Heart right ventricle (tissue), 16 donors: ENCODE data around the gene EXOSC6. TPM values are rescaled to one million over a fixed set of nuclear protein-coding genes. Genes with fewer than 3 reads are reported as not detected.
A peak's percentile ranks its signal among the peaks of the same experiment; 100 is the strongest.
"Not testable (repeated sequence)": the region's sequence is repeated elsewhere in the genome, so short reads cannot be mapped to it uniquely, and the experiment has no call there.

Experiments
- ATAC-seq, 8 donors: fragments of 200-7000 bp; cut with Tn5 transposase; one replicate each; pipeline ENCODE4 v1.9.1; 2020; ENCODE audit warnings: mild to moderate bottlenecking in 8 of 8, moderate library complexity in 8 of 8, moderate number of reproducible peaks in 1 of 8
- DNase-seq, 2 donors: peaks; one replicate each; pipeline ENCODE4 v3.0.0-alpha.2; 2020
- H3K27ac ChIP-seq, 10 donors: fragments of 200-600 bp; sonication (generic) in 2 of 10; one replicate each; pipeline versions ENCODE4 v1.5.0 to v1.8.0; 2020 to 2022; ENCODE audit warnings: mild to moderate bottlenecking in 3 of 10
- H3K27me3 ChIP-seq, 7 donors: fragments of 200-600 bp; one replicate each; pipeline ENCODE4 v1.8.0; 2021 to 2022; ENCODE audit warnings: mild to moderate bottlenecking in 2 of 7
- H3K36me3 ChIP-seq, 9 donors: fragments of 200-600 bp; sonication (generic) in 1 of 9; one replicate each; pipeline versions ENCODE4 v1.5.0 to v1.8.0; 2020 to 2022; ENCODE audit warnings: mild to moderate bottlenecking in 2 of 9
- H3K4me1 ChIP-seq, 9 donors: fragments of 200-600 bp; sonication (generic) in 1 of 9; one replicate each; pipeline versions ENCODE4 v1.5.0 to v1.8.0; 2020 to 2022; ENCODE audit warnings: mild to moderate bottlenecking in 4 of 9
- H3K4me3 ChIP-seq, 10 donors: fragments of 200-600 bp; sonication (generic) in 2 of 10; one replicate each; pipeline versions ENCODE4 v1.5.0 to v1.8.0; 2020 to 2022; ENCODE audit warnings: mild to moderate bottlenecking in 7 of 10, moderate library complexity in 2 of 10
- H3K9me3 ChIP-seq, 11 donors: fragments of 200-600 bp in 10 of 11; sonication (generic) in 2 of 11; one replicate each; pipeline versions ENCODE4 v1.5.0 to v1.8.0; 2013 to 2022; ENCODE audit warnings: mild to moderate bottlenecking in 2 of 11, control low read depth in 1 of 11, moderate library complexity in 1 of 11
- CTCF ChIP-seq, 9 donors: fragments of 200-600 bp; sonication (generic) in 2 of 9; IDR thresholded peaks; one replicate each; pipeline versions ENCODE4 v1.5.0 to v1.8.0; 2021 to 2022; ENCODE audit warnings: antibody characterized with exemption in 9 of 9, mild to moderate bottlenecking in 5 of 9, moderate library complexity in 1 of 9
- WGBS, 2 donors: extraction: QIAGEN DNeasy Blood & Tissue Kit; methylation state at CpG; one replicate each; pipeline ENCODE4 v1.1.7; 2013; ENCODE audit warnings: inconsistent platforms in 1 of 2; 5-methylcytosine and 5-hydroxymethylcytosine counted together
- intact Hi-C, 10 donors: fragments of 100-400 bp; cut with DNase I; formaldehyde crosslinking; loops; one replicate each; pipeline versions ENCODE4 v1.11.1 to v1.14.2; 2022
- polyA plus RNA-seq, 2 donors: library from polyadenylated mRNA; stranded (reverse); fragments of 200-250 nt; gene quantifications; one replicate each; pipeline ENCODE4 v1.2.3, GENCODE V29; 2013
- total RNA-seq, 10 donors: library from RNA; stranded (reverse); fragmentation: NEBNext Ultra II Directional in 3 of 10; extraction: Animal tissue kit (Norgen Biotek cat#: 25700) in 3 of 10; gene quantifications; one replicate each; pipeline versions ENCODE4 v1.2.1 to v1.2.4, GENCODE V29; 2021 to 2023
- donor health status: Arrhythmogenic right ventricular cardiomyopathy.
- donor health status: ischemic (EF 13 %, LVEDD 7.1; RV severe dilation, severe dysfunction).
- donor health status: healthy with polysubstance abuse.
- donor health status: DM: no; HTN: yes; CAD: no.
- donor health status: DM: no; HTN: no; CAD: no.
- donor health status: ischemic (EF 25% LVEDD 6.9; RV normal size, moderate dysfunction).
- donor health status: ischemic (EF 25% LVEDD 5.7; RV mildly dilated, moderate dysfunction).
- donor health status: healthy.
- donor health status: DM: yes; HTN: yes; CAD: no.
- donor health status: Ischemic cardiomyopathy.
- donor health status: ischemic (EF 35%, LVEDD 5.7; RV mildly dilated, moderate dysfunction).
- donor health status: nonischemic (EF 11% LVEDD 7.7; RV severe dilation, severe dysfunction).
- donor health status: DM: yes; HTN: yes; CAD: no.
- donor health status: PGD.
- donor health status: ischemic (EF 29% LVEDD 5.4; RV normal size, mild dysfunction).
- donor health status: nonischemic (EF 23%, LVEDD 6.1; RV moderate dilation, normal function).

The EXOSC6 gene
- total and polyA plus RNA-seq, 12 donors: 8.6 to 19.2 (median 16.3) TPM

GRCh38 chr16:70270176-70270575 lies 18.4 kb upstream of the EXOSC6 start:
- intact Hi-C loops: no loop called here
- H3K4me1 ChIP-seq: no peaks in the 10 kb centered on the region
- WGBS, 2 donors: 86 to 91% methylated on average over 3 of the region's 3 CpGs
- no peaks in the 10 kb centered on the region for H3K27me3 ChIP-seq
- peaks cover 8 to 100% (median 88%) of the 10 kb centered on the region in 9 donors for H3K36me3 ChIP-seq
- H3K4me3 ChIP-seq: no peak overlapping the region
- no peak for TF ChIP-seq CTCF (IDR thresholded peaks at IDR 0.05)
- DNase-seq: no peak
- H3K9me3 ChIP-seq: no peaks in the 10 kb centered on the region
- no peak for ATAC-seq
- no peak overlapping the region for H3K27ac ChIP-seq

GRCh38 chr16:70269471-70269870 lies 17.7 kb upstream of the EXOSC6 start:
- DNase-seq (no peak), ATAC-seq (peak in 1 of 8 donors; percentile 25)
- Histone ChIP-seq H3K36me3 (peaks cover 8 to 100% (median 88%) of the 10 kb centered on the region in 9 donors), H3K27me3 (no peaks in the 10 kb centered on the region), H3K27ac (no peak overlapping the region), H3K4me3 (no peak overlapping the region), H3K4me1 (no peaks in the 10 kb centered on the region), H3K9me3 (no peaks in the 10 kb centered on the region)
- no peak for TF ChIP-seq CTCF (IDR thresholded peaks at IDR 0.05)
- 90 to 92% methylated on average over 12 of the region's 12 CpGs for WGBS, 2 donors
- intact Hi-C loops: loop anchor here in 2 of 10 donors (10.0 kb wide), 2 partner anchors 105 to 115 kb away; no protein-coding TSS in a partner anchor

GRCh38 chr16:70267922-70268321 lies 16.2 kb upstream of the EXOSC6 start:
- not testable (repeated sequence) for H3K27ac ChIP-seq, H3K9me3 ChIP-seq, DNase-seq, ATAC-seq, H3K4me3 ChIP-seq, H3K27me3 ChIP-seq, H3K4me1 ChIP-seq
- H3K36me3 ChIP-seq: peaks cover 8 to 100% (median 94%) of the 10 kb centered on the region in 9 donors
- intact Hi-C loops: loop anchor here in 2 of 10 donors (10.0 kb wide), 2 partner anchors 103 to 113 kb away; no protein-coding TSS in a partner anchor
- 95 to 97% methylated on average over 10 of the region's 10 CpGs for WGBS, 2 donors

- H3K27ac ChIP-seq: no peak overlapping the region
- H3K4me1 ChIP-seq: no peaks in the 10 kb centered on the region
- no peak overlapping the region for H3K4me3 ChIP-seq
- 50% methylated on average over 6 of the region's 6 CpGs for WGBS, 2 donors
- TF ChIP-seq CTCF (IDR thresholded peaks at IDR 0.05): peak; percentile 39 to 73 (median 64)
- H3K36me3 ChIP-seq: peaks cover 8 to 100% (median 94%) of the 10 kb centered on the region in 9 donors
- no peaks in the 10 kb centered on the region for H3K9me3 ChIP-seq
- H3K27me3 ChIP-seq: no peaks in the 10 kb centered on the region
- ATAC-seq: peak in 1 of 8 donors; percentile 46
- intact Hi-C loops: loop anchor here in 2 of 10 donors (10.0 kb wide), 2 partner anchors 103 to 113 kb away; no protein-coding TSS in a partner anchor
- DNase-seq: no peak
Measured at GRCh38 chr16:70267516-70267915, 15.8 kb upstream of the EXOSC6 start.

- intact Hi-C loops: loop anchor here in 5 of 10 donors (10.0 kb wide), 2 partner anchors 95 to 105 kb away; no protein-coding TSS in a partner anchor
- not testable (repeated sequence) for H3K27me3 ChIP-seq, H3K4me3 ChIP-seq, H3K9me3 ChIP-seq, H3K27ac ChIP-seq, DNase-seq, ATAC-seq, H3K4me1 ChIP-seq
- 97% methylated on average over 5 of the region's 6 CpGs for WGBS, 2 donors
- peaks cover 6 to 100% (median 96%) of the 10 kb centered on the region in 9 donors for H3K36me3 ChIP-seq
Measured at GRCh38 chr16:70259903-70260302, 8.2 kb upstream of the EXOSC6 start.
